SKM-1 treated with dmso at 0.1 percent for 144 hours (cell line): Measurements from ENCODE around the gene HIRIP3.
A peak's percentile ranks its signal among the peaks of the same experiment; 100 is the strongest.
"Not testable (repeated sequence)": the region's sequence is repeated elsewhere in the genome, so short reads cannot be mapped to it uniquely, and the experiment has no call there.

Experiments used
- DNase-seq: peaks from one replicate; lab custom pipeline; 2025; ENCODE audit not compliant: unreplicated experiment; lab: John Stamatoyannopoulos, UW

The HIRIP3 gene

DNA sequence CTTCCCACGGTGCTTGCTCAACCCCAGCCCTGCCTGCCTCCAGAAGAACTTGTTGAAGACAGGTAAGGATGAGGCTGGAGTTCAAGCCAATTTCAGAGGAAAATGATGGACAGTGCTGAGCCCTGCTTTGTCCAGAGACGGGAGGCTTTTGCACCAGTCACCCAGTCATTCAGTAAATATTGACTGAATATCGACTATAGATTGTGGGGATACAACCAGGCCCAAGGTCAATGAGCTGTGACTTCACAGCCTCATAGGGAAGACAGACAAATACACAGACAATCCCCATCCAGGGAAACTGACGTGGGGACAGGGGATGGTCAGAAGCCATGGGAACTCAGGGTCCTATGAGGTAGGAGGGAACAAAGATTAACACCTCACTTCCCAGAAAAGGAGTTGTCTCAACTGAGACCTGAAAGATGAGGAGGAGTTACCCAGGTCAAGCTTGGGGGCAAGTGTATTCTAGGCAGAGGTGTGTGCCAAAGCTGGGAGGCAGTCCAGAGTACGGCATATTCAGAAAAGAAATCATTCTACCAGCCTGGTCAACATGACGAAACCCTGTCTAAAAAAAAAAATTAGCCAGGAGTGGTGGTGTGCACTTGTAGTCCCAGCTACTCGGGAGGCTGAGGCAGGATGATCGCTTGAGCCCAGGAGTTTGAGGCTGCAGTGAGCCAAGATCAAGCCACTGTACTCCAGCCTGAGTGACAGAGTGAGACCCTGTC, 21.3 kb upstream of the HIRIP3 start:
- no peak for DNase-seq

DNA sequence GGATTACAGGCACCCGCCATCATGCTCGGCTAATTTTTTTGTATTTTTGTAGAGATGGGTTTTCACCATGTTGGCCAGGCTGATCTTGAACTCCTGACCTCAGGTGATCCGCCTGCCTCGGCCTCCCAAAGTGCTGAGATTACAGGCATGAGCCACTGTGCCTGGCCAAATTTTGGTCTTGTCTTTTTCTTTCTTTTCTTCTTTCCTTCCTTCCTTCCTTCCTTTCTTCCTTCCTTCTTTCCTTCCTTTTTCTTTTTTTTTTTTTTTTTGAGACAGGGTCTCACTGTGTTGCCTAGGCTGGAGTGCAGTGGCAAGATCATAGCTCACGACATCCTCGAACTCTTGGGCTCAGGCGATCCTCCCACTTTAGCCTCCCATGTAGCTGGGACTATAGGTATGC, 20.0 kb upstream of the HIRIP3 start:
- DNase-seq: not testable (repeated sequence)

DNA sequence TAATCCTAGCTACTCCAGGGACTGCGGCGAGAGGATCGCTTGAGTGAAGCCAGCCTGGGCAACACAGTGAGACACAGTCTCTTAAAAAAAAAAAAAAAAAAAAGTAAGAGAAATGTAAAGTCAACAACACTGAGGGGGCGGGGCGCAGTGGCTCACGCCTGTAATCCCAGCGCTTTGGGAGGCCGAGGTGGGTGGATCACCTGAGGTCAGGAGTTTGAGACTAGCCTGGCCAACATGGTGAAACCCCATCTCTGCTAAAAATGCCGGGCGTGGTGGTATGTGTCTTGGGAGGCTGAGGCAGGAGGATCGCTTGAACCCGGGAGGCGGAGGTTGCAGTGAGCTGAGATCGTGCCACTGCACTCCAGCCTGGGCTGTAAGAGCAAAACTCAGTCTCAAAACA, 17.2 kb upstream of the HIRIP3 start:
- not testable (repeated sequence) for DNase-seq

DNA sequence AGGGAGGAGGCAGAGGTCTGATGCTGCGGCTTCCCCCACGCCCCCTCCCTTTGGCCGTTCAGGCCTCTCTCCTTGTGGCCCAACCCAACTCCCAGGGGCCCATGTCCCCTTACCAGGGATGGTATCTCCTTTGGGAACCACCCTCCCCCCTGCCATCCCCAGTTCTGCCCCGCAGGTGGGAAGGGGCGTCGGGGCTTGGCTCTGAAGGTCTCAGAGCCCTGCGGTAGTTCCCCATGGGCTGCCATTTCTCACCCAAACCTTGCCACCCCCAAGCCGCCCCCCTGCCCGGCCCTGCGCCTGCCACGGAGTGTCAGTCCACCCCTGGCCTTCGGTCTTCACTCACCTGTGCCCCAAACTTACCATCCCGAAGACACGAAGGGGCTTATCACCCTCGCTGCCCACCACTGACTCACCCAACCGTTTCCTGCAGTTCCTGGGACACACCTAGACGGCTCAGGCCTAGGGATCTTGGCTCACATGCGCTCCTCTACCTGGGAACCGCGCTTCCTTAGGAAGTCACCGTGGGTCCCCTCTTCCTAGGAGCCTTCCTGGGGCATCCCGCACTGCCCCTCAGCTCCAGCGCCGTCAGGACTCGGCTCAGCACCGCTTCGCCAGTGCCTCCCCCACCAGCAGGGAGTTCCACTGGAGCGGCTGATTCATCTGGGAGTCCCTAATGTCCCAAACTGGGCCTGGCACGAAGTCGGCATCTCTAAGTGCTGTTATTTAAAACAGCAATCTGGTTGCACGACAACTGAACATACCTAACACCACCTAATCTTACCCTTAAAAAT, 16.5 kb upstream of the HIRIP3 start:
- no peak for DNase-seq

DNA sequence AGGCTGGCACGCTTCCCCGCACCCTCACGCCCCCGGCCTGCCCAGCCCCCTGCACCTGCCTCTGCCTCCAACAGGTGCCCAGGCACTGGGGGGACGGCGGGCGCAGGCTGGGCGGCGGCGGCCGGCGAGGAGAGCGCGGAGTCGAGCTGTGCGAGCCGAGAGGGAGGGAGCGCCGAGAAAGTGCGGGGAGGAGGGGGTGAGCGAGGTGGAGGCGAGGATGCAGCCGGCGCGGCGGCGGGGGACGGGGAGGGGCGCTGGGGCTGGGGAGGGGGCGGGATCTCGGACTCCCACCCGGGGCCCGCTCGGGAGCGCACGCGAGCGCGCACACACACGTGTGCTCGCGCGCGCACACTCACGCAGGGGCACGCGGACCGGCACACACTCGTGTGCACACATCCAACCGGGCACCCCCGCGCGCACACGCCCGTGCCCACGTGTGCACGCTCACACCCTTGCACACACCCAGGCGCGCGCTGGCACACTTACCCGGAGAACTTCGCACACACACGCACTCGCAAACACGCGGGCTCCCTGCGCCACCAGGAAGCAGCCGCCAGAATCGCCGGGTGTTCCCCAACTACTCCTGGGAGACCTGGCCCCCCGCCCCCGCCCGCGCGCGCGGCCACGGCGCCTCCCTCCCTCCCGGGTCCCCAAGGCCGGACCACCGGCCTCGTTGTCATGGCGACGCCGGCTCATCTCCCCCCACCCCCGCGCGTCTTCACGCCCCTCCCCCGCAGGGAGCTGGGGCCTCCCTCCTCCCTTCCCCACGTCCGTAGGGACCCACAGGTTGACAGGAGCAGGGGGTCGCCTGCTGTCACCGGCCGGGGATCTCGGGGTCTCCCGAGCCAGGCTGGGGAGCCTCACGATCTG, 15.7 kb upstream of the HIRIP3 start, which contains the start of gene DOC2A:
Gene DOC2A, minus strand, starts transcription at position 184 of the 870 bp plus-strand sequence. CDS start 805 bp downstream, outside the sequence.
- DNase-seq: no peak

DNA sequence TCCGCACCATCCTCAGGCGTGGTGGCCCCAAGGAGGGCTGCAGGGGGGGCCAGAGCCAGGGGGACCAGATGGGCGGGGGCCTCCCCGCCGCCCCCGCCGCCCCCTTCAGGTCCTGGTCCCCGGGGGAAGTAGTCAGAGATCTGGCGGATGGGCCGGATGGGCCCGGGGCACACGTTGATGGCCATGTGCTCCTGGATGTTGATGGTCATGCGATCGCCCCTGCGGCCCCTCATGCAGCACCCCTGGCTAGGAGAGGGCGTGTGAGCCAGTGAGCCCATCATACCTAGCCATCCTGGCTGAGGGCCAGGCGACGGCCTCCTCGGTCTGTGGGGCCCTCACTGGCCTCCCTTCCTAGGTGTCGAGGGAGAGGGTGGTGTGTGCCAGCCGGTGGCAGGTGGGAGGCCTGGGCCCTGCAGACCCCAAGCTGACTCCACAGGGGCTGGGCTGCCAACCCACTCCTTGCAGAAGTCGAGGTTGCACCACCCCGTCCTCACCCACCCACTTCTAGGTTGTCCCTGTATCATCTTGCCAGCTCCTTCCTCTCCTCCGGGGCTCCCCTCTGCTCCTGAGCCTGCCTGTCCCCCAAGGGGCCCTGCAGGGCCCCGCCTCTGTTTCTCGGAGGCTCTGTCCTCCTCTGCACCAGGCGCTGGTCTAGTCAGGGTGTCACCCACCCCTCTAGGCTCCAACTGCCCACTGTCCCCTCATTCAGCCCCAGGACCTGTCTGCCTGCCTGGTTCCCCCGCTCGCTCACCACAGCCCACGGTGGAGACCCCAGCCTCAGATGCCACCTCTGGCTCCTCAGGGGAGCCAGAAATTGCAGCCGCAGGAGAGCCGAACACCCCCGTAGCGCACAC, 14.8 kb upstream of the HIRIP3 start:
- DNase-seq: no peak

DNA sequence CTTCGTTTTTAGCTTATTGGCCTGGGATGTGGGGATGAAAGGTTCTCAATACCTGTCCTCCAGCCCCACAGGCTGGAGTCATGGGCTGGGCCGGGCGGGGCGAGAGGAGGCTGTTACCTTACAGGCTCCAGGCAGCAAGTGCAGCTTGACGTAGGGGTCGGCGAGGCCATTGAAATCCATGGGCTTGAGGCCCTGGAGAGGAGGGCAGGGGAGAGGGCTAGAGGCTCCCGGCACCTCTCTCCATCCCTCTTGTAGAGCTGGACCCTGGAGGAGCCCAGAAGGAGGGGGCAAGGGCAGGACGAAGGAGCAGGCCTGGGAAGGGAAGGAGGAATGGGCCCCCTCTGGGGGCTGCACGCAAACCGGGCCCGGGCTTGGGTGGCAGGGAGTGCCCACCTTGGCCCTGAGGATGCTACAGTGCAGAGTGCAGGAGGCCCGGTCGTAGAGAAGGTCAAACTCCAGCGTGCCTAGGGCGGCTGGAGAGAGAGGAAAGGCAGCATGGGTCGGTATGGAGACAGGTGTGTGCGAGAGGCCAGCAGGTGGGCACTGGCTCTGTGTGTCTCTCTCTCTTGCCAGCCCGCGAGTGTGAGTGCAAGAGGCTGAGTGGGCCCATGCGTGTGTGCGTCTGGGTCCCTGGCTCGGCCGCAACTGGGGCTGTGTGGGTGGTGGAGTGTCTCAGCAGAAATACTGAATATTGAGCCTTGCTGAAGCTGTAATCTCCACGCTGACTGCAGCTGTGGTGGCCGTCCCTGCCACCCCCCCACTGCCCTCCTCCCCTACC, 13.9 kb upstream of the HIRIP3 start:
- DNase-seq: no peak

DNA sequence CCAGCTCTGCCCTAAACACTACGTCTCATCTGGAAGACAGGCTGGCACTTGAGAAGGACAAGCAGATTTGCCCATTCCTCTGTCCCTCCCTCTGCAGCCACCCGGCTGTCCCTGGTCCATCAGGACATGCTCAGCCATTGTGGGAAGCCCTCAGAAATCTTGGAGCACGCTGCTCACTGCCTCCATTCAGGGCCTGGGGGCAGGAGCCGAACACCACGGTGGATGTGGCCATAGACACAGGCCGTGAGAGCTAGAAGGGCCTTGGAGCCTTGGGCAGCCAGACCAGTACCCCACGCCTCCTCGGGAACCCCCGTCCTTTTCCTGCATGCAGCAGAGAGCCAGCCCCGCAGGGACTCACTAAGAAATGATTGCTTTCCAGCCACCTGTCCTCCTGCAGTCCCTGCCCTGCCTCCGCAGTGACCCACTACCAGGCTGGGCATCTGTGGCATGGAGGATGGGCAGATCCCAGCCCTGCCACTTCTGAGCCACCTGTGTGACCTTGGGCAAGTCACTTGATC, 12.0 kb upstream of the HIRIP3 start:
- no peak for DNase-seq

DNA sequence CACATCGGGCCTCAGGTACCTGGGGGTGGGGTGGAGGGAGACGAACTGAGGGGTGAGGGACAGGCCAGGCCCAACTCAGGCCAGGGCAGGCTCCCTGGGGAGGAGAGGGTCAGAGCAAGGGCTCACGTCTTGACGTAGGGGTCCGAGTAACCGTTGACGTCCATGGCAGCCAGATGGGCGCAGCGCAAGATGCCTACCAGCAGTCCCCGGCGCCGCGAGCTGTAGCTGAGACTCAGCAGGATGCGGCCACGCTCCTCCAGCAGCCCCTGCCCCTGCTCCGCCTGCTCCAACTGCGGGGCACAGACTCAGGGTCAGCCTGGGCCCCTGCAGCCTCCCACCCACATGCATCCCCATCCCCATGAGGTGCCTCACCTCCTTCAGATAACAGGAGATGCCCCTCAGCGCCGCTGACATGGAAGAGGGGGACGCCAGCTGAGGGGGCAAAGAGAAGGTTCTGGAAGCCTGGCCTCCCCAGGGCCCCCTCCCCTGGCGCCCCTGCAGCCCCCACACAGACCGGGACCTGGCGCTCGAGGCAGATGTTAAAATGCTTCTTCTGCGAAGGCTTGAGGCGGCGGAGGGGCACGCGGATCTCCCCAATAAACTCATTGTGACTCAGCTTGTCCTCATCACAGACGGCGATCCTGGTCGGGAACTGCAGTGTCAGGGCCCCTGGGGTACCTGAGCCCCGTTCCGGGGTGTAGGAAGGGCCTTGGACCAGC, 11.4 kb upstream of the HIRIP3 start:
- DNase-seq: no peak

DNA sequence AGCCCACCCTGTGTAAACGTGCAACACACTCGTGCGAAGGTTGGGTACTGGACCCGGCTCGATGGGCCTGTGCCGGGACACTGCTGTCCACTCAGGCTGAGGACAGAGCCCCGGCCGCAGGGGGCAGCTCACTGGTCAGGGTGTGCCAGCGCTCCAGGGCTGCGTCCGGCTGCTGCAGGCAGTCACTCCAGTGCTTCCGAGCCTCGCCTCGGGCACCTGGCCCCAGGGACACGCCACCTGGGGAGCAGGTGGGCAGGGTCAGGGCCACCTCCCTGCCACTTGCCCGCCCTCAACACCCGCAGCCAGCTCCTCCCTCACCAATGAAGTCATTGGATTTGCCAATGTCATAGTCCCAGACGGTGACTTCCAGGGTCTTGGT, 10.7 kb upstream of the HIRIP3 start:
- DNase-seq: no peak

DNA sequence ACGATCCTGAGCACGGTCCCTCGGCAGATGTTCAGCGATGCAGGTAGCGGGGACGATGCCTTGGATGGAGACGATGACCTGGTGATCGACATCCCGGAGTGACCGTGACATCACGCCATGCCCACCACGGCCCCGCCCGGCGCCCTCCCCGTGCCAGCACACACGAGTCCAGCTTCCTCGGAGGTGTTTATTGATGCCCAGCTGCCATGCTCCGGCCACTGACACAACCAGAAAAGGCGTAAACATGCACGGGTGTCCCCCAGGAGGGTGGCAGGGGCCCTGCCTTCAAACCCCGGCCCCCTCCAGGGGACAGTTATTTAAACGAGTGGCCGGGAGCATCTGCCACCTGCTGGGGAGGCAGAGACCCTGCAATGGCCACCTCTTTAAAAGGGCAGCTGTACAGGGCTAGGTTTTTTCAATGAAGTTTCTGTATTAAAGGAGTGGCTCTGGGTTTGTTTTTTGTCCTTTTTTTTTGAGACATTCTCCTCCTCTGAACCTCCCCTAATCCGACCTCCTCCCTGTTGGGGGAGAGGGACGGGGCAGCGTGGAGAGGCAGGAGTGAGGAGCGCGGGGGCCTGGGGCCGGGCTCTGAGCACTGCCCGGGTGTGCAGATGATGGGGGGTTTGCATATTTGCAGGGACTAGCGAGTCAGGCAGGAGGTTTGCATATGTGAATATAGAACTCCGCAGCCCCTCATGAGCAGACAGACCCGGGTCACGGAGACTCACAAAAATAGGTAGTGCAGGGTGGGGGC, 10.1 kb upstream of the HIRIP3 start:
- peak; percentile 39 for DNase-seq

DNA sequence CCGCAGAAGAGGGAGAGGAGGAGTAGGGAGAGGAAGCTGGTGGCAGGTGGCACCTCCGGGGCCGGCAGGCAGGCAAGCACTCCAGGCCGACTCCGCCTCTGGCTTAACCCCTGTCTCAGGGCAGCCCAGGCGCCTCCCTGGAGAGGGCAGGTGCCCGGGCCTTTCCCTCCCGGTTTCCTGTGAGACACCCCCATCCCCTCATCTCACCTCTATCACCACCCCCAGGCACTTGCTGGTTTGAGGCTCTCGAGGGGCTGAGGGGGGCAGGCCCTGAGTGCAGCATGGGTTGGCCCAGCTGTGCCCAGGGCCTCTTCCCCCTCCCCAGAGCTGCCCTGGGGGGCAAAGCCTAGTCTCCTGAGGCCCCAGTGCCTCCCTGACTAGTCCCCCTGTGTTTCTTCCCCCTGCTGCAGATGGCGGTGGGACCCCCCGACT, 9.4 kb upstream of the HIRIP3 start:
- no peak for DNase-seq

DNA sequence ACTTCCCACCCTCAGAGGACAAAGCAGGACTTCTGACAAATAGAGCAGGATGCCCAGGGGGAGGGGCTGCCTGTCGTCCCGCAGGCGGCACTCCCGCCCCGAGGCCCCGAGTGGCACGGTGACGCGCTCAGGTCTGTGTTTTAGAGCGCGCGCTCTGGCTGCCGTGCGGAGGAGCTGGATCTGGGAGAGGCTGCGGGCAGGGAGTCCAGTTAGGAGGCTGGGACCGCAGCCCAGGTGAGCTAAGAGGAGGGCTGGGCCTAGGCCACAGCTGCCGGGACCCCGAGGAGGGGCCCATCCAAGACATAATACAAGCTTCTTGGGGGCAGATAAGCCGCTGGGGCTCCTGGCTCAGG, 9.0 kb upstream of the HIRIP3 start:
- no peak for DNase-seq

DNA sequence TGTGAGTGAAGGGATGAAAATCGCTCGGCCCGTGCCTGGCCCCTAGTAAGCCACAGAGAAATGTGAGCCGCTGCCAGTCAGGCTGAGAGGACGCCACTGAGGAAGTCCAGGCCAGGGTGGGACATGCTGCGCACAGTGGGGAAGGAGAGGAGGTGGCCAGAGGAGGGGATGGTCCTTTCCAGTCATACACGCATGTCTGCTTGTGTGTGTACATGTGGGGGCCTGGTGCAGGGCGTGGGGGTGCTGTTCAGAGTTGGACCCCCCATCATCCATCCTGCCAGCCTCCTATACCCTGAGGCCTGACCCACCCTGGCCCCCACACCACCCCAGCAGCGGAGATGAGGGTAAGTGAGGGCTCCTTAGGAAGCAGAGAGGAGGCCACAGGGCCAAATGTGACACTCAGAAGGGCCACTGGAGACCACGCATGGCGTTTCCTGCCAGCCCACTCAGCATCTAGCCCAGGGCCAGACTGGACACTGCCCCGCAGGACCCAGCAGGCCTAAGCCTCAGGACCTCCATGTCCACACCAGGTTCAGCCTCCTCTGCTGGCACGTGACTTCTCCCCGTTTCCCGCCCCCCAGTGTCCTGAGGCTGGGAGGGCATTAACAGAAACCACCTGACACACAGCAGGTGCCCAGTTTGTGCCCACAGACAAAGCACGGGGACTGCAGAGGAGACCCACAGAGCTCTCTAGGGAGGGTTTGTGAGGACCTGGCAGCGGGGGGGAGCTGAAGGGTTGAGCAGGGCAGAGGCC, 8.4 kb upstream of the HIRIP3 start:
- DNase-seq: no peak

DNA sequence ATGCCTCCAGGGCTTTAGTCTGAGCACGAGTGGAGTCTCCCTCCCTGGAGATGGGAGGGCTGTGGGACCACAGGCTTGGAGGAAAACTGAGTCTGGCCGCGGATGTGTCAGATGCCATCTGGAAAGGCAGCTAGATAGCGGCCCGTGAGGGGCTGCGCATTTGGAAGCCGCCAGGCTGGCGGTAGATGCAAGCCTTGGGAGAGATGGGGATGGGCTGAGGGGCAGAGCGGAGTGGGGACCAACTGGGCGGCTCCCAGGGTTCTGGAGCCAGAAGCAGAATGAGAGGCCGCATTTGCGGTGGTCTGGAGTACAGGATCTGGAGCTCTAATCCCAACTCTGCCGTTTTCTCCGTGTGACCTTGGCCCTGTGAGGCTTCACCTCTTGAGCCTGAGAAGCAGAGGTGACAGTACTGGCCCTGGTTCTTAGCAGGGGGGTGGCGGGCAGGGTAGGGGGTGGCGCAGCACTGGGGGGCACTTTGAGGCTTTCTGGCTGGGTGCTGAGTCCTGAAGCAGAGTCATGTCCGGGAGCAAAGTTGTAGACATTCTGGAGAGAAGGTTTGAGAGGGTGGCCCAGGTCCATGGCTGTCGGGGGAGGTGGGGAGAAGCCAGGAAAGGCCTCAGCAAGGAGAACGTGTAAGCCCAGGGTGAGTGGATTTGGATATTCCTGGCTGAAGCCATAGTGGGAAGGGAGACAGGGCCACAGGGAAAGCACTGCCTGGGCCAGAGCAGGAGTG, 7.4 kb upstream of the HIRIP3 start:
- no peak for DNase-seq

DNA sequence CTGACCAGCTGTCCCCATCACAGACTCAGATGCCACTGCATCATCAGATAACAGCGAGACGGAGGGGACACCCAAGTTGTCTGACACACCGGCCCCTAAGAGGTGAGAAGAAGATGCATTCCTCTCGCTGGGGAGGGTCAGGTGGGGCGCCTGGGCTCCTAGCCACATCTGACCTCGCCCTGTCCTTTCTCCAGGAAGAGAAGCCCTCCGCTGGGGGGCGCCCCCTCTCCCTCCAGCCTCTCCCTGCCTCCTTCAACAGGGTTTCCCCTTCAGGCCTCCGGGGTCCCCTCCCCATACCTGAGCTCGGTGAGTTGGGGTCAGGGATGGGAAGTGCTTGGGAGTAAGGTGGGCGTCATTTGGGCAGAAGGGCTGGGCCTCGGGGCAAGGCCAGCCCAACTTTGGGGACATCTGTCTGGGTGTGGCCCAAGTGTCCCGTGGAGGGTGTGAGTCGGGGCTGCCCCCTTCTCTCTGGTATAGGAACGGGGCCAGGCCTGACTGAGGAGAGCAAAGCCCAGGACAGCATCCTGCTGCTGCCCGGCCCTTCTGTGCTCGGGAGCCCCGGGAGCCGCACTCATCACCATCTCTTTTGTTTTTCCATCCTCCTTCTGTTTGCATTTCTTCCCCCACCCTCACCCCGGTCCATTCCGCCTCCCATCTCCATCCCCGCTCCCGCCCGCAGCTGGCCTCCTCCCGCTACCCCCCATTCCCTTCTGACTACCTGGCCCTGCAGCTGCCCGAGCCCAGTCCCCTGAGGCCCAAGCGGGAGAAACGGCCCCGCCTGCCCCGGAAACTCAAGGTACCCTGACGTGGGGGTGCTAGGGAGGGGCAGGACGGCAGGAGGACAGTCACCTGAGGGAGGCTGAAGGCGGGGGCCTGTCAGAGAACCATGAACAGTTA, 5.6 kb upstream of the HIRIP3 start:
- no peak for DNase-seq
